NCI-H2107 treated with DMSO at 0.1 percent for 48 hours (cell line): ENCODE data around the gene UNC13A.

Source experiments
- DNase-seq: peaks from one replicate; lab custom pipeline; 2025; ENCODE audit not compliant: unreplicated experiment; lab: John Stamatoyannopoulos, UW

The UNC13A gene

GRCh38 chr19:17673937-17674799 lies 14.0 kb downstream of the UNC13A start:
- no peak for DNase-seq

GRCh38 chr19:17671906-17672305 lies 16.2 kb downstream of the UNC13A start:
- DNase-seq: no peak

GRCh38 chr19:17669419-17669818 lies 18.7 kb downstream of the UNC13A start:
- no peak for DNase-seq

- no peak for DNase-seq
Measured at GRCh38 chr19:17665058-17665457, 23.1 kb downstream of the UNC13A start.

GRCh38 chr19:17659996-17660395 lies 28.2 kb downstream of the UNC13A start:
- DNase-seq: no peak

GRCh38 chr19:17658666-17659065 lies 29.5 kb downstream of the UNC13A start:
- no peak for DNase-seq

GRCh38 chr19:17658240-17658639 lies 29.9 kb downstream of the UNC13A start:
- DNase-seq: no peak

- DNase-seq: no peak
Measured at GRCh38 chr19:17656970-17657369, 31.2 kb downstream of the UNC13A start.

GRCh38 chr19:17655751-17656472 lies 32.2 kb downstream of the UNC13A start:
- no peak for DNase-seq

GRCh38 chr19:17654993-17655392 lies 33.2 kb downstream of the UNC13A start:
- no peak for DNase-seq

GRCh38 chr19:17652627-17653026 lies 35.5 kb downstream of the UNC13A start:
- DNase-seq: no peak

- DNase-seq: no peak
Measured at GRCh38 chr19:17648786-17649185, 39.4 kb downstream of the UNC13A start.

- no peak for DNase-seq
Measured at GRCh38 chr19:17648097-17648660, 40.0 kb downstream of the UNC13A start.

GRCh38 chr19:17647071-17648020 lies 40.8 kb downstream of the UNC13A start:
- no peak for DNase-seq

- DNase-seq: no peak
Measured at GRCh38 chr19:17646441-17646840, 41.7 kb downstream of the UNC13A start.

GRCh38 chr19:17645339-17645963 lies 42.7 kb downstream of the UNC13A start:
- no peak for DNase-seq

- no peak for DNase-seq
Measured at GRCh38 chr19:17642656-17643055, 45.5 kb downstream of the UNC13A start.

- no peak for DNase-seq
Measured at GRCh38 chr19:17641846-17642245, 46.3 kb downstream of the UNC13A start.

GRCh38 chr19:17641181-17641580 lies 47.0 kb downstream of the UNC13A start:
- DNase-seq: no peak

- DNase-seq: no peak
Measured at GRCh38 chr19:17633700-17634099, 54.5 kb downstream of the UNC13A start.
